ENCODE results near the gene FCRL2.

The FCRL2 gene

DNA sequence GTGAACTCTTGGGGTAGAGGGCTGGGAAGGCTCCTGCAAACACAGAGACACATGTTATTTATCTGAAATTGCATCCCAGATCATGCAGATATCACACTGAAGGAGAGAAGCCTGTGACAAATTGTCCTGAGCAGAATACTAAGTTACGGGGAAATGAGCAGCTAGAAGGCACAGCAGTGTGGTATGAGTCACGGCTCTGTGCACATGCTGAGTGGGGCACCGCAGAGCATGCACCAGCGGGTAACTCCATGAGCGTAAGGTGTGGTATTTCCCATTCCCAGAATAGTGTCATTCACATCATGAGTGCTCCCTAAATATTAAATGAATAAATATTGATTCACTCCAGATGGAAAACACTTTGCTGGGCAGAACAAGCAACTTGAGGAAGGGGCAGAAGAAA is 21.3 kb upstream of the FCRL2 start:
- Histone ChIP-seq H3K9ac (ENCODE audit: low read length) (no peak overlapping the region), H3K27ac (ENCODE audit: low read length) (no peak overlapping the region), H3K27me3 (ENCODE audit: low read depth, low read length) (no peaks in the 10 kb centered on the region)

DNA sequence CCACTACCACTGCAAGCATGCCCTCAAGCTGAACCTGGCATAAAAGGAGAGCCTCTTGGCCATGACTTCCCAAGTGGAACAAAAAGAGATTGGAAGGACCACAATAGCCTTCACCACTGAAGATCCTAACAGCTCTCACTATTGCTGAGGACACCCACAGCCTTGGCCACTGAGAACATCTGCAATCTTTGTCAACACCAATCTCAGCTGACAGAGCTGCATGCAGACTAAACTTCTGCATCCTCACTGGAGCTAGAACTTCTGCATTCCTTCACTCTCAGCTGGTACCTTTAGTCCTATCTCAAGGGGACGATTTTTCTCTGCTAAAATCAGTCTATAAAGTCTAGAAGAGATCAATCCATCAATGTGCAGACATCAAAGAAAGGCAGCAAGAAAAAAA is 8.3 kb upstream of the FCRL2 start:
- Histone ChIP-seq H2AFZ (ENCODE audit: low read depth, low read length) (no peak overlapping the region), H3K9ac (ENCODE audit: low read length) (no peak overlapping the region), H3K9me3 (ENCODE audit: insufficient read depth, low read length) (no peaks in the 10 kb centered on the region), H3K36me3 (replicated peaks; ENCODE audit: low read depth, low read length) (peaks cover 3% of the 10 kb centered on the region), H3K4me1 (ENCODE audit: low read length) (peaks cover 55% of the 10 kb centered on the region), H3K4me2 (ENCODE audit: low read length) (no peak overlapping the region), H3K4me3 (ENCODE audit: low read length) (no peak overlapping the region), H3K27ac (ENCODE audit: low read length) (no peak overlapping the region), H3K79me2 (ENCODE audit: low read length) (no peaks in the 10 kb centered on the region), H4K20me1 (ENCODE audit: insufficient read depth, low read length) (no peaks in the 10 kb centered on the region), H3K27me3 (ENCODE audit: low read depth, low read length) (no peaks in the 10 kb centered on the region)
- TF ChIP-seq EZH2phosphoT487 (IDR thresholded peaks at IDR 0.05; ENCODE audit: low read depth) = no peak
- TF ChIP-seq, protein P1, sequence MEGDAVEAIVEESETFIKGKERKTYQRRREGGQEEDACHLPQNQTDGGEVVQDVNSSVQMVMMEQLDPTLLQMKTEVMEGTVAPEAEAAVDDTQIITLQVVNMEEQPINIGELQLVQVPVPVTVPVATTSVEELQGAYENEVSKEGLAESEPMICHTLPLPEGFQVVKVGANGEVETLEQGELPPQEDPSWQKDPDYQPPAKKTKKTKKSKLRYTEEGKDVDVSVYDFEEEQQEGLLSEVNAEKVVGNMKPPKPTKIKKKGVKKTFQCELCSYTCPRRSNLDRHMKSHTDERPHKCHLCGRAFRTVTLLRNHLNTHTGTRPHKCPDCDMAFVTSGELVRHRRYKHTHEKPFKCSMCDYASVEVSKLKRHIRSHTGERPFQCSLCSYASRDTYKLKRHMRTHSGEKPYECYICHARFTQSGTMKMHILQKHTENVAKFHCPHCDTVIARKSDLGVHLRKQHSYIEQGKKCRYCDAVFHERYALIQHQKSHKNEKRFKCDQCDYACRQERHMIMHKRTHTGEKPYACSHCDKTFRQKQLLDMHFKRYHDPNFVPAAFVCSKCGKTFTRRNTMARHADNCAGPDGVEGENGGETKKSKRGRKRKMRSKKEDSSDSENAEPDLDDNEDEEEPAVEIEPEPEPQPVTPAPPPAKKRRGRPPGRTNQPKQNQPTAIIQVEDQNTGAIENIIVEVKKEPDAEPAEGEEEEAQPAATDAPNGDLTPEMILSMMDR (IDR thresholded peaks at IDR 0.05; ENCODE audit: low read depth, low read length) = no peak

More for the DNA sequence above, 21.3 kb upstream of the FCRL2 start:
- H3K9me3 ChIP-seq (ENCODE audit: insufficient read depth, low read length) = peaks cover 10% of the 10 kb centered on the region
- no peak overlapping the region for H3K4me3 ChIP-seq (ENCODE audit: low read length)
- no peaks in the 10 kb centered on the region for H3K36me3 ChIP-seq (replicated peaks; ENCODE audit: low read depth, low read length)
- no peaks in the 10 kb centered on the region for H3K4me1 ChIP-seq (ENCODE audit: low read length)
- TF ChIP-seq EZH2phosphoT487 (IDR thresholded peaks at IDR 0.05; ENCODE audit: low read depth) = no peak
- TF ChIP-seq, protein P1 (IDR thresholded peaks at IDR 0.05; ENCODE audit: low read depth, low read length) = no peak
- no peaks in the 10 kb centered on the region for H3K79me2 ChIP-seq (ENCODE audit: low read length)
- H2AFZ ChIP-seq (ENCODE audit: low read depth, low read length) = no peak overlapping the region
- no peaks in the 10 kb centered on the region for H4K20me1 ChIP-seq (ENCODE audit: insufficient read depth, low read length)
- no peak overlapping the region for H3K4me2 ChIP-seq (ENCODE audit: low read length)

DNA sequence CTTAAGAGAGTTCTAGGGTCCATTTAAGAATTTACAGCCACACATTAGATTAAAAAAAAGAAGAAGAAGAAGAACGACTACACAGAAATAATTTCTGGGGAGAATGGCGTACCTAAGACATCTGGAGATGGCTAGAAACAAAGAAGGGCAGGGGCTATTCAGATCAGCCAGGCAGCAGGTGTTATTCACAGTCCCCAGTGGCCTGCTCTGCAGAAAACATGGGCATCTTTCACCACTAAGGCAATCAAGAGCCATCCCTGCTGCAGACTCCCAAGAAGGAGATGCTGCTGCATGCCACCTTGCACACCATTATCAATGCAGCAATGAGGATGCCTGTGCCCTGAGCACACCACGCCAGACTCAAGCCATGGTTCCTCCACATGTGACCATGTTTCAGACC is 7.9 kb upstream of the FCRL2 start:
- Histone ChIP-seq H3K79me2 (ENCODE audit: low read length) (no peaks in the 10 kb centered on the region), H3K27me3 (ENCODE audit: low read depth, low read length) (no peaks in the 10 kb centered on the region), H4K20me1 (ENCODE audit: insufficient read depth, low read length) (no peaks in the 10 kb centered on the region), H3K27ac (ENCODE audit: low read length) (peak overlapping the region; percentile 0; the same call in 1 of the 2 replicates), H3K4me3 (ENCODE audit: low read length) (no peak overlapping the region), H3K9ac (ENCODE audit: low read length) (no peak overlapping the region), H3K9me3 (ENCODE audit: insufficient read depth, low read length) (no peaks in the 10 kb centered on the region), H3K4me1 (ENCODE audit: low read length) (peaks cover 60% of the 10 kb centered on the region), H3K36me3 (replicated peaks; ENCODE audit: low read depth, low read length) (peaks cover 3% of the 10 kb centered on the region), H2AFZ (ENCODE audit: low read depth, low read length) (no peak overlapping the region), H3K4me2 (ENCODE audit: low read length) (peak overlapping the region; percentile 59)
- TF ChIP-seq EZH2phosphoT487 (IDR thresholded peaks at IDR 0.05; ENCODE audit: low read depth) = no peak
- TF ChIP-seq, protein P1 (IDR thresholded peaks at IDR 0.05; ENCODE audit: low read depth, low read length) = no peak

- peaks cover 77% of the 10 kb centered on the region for H3K4me1 ChIP-seq (ENCODE audit: low read length)
- no peak overlapping the region for H2AFZ ChIP-seq (ENCODE audit: low read depth, low read length)
- peak overlapping the region; percentile 3; the same call in 1 of the 2 replicates for H3K9ac ChIP-seq (ENCODE audit: low read length)
- H4K20me1 ChIP-seq (ENCODE audit: insufficient read depth, low read length) = no peaks in the 10 kb centered on the region
- no peak for TF ChIP-seq EZH2phosphoT487 (IDR thresholded peaks at IDR 0.05; ENCODE audit: low read depth)
- TF ChIP-seq, protein P1 (IDR thresholded peaks at IDR 0.05; ENCODE audit: low read depth, low read length) = no peak
- peaks cover under 1% of the 10 kb centered on the region for H3K36me3 ChIP-seq (replicated peaks; ENCODE audit: low read depth, low read length)
- H3K9me3 ChIP-seq (ENCODE audit: insufficient read depth, low read length) = no peaks in the 10 kb centered on the region
- H3K4me2 ChIP-seq (ENCODE audit: low read length) = peak overlapping the region; percentile 59
- peak overlapping the region; percentile 20; the same call in 1 of the 2 replicates for H3K27ac ChIP-seq (ENCODE audit: low read length)
- peaks cover 7% of the 10 kb centered on the region for H3K27me3 ChIP-seq (ENCODE audit: low read depth, low read length)
- no peaks in the 10 kb centered on the region for H3K79me2 ChIP-seq (ENCODE audit: low read length)
- H3K4me3 ChIP-seq (ENCODE audit: low read length) = peak overlapping the region; percentile 21
Measured at GRCh38 chr1:157782931-157783330, 6.0 kb upstream of the FCRL2 start.
